Measurements from ENCODE around the gene NPBWR2. TPM values are rescaled to one million over a fixed set of nuclear protein-coding genes. Genes with fewer than 3 reads are reported as not detected.

The NPBWR2 gene
- total RNA-seq, 1 experiment from 2014 or later = not detected

GRCh38 chr20:64142590-64142989 lies 35.2 kb upstream of the NPBWR2 start:
- no peak for DNase-seq (ENCODE audit: unreplicated experiment)
- Mint-ChIP-seq H3K9me3 (ENCODE audit: unreplicated experiment) (peaks cover 12% of the 10 kb centered on the region), H3K4me1 (ENCODE audit: insufficient read depth, unreplicated experiment) (no peaks in the 10 kb centered on the region), H3K27ac (ENCODE audit: low read depth, unreplicated experiment) (no peak overlapping the region), H3K27me3 (ENCODE audit: insufficient read depth, unreplicated experiment) (peaks cover 45% of the 10 kb centered on the region), H3K4me3 (ENCODE audit: unreplicated experiment) (no peak overlapping the region), H3K36me3 (ENCODE audit: insufficient read depth, unreplicated experiment) (no peaks in the 10 kb centered on the region)
- intact Hi-C loops (cut with micrococcal nuclease) = no loop called here
- no peak for TF ChIP-seq CTCF (IDR thresholded peaks at IDR 0.05; ENCODE audit: unreplicated experiment)
- CTCF ChIA-PET = interaction anchor here (0.6 kb wide), 1 partner anchor 104 kb away, joined by 3 read pairs; no protein-coding TSS in a partner anchor
- BruUV-seq (replicated peaks) = no TSS peak
- POLR2A ChIA-PET = interaction anchor here (0.6 kb wide), 1 partner anchor 33 kb away, joined by 4 read pairs; no protein-coding TSS in a partner anchor

DNA sequence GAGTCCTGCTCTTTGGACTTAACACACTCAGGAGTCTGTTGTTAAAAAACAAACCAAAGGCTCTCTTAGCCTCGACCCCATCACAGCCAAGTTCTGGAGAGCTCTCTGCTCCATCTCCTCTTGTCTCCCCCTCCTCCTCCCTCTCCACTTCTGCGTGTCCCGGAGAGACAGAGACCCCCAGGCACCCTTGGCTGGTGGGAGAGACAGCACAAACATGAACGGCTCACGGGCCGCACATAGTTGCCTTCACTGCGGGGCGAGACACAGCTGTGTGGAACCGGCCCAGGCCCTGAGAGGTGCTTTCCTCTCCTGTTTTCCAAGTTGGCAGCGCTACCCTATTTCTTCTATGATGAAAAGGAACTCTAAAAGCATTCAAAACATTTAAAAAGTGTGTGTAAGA lies 33.6 kb upstream of the NPBWR2 start:
- TF ChIP-seq CTCF (IDR thresholded peaks at IDR 0.05; ENCODE audit: unreplicated experiment) = no peak
- Mint-ChIP-seq H3K36me3 (ENCODE audit: insufficient read depth, unreplicated experiment) (no peaks in the 10 kb centered on the region), H3K27ac (ENCODE audit: low read depth, unreplicated experiment) (no peak overlapping the region), H3K4me1 (ENCODE audit: insufficient read depth, unreplicated experiment) (no peaks in the 10 kb centered on the region), H3K9me3 (ENCODE audit: unreplicated experiment) (peaks cover 12% of the 10 kb centered on the region), H3K27me3 (ENCODE audit: insufficient read depth, unreplicated experiment) (peaks cover 44% of the 10 kb centered on the region), H3K4me3 (ENCODE audit: unreplicated experiment) (no peak overlapping the region)
- CTCF ChIA-PET = interaction anchor here (0.6 kb wide), 1 partner anchor 115 kb away, joined by 3 read pairs; no protein-coding TSS in a partner anchor
- DNase-seq (ENCODE audit: unreplicated experiment) = no peak
- POLR2A ChIA-PET = interaction anchor here (0.6 kb wide), 1 partner anchor 25 kb away, joined by 4 read pairs; no protein-coding TSS in a partner anchor
- intact Hi-C loops (cut with micrococcal nuclease) = no loop called here
- BruUV-seq (replicated peaks) = no TSS peak

DNA sequence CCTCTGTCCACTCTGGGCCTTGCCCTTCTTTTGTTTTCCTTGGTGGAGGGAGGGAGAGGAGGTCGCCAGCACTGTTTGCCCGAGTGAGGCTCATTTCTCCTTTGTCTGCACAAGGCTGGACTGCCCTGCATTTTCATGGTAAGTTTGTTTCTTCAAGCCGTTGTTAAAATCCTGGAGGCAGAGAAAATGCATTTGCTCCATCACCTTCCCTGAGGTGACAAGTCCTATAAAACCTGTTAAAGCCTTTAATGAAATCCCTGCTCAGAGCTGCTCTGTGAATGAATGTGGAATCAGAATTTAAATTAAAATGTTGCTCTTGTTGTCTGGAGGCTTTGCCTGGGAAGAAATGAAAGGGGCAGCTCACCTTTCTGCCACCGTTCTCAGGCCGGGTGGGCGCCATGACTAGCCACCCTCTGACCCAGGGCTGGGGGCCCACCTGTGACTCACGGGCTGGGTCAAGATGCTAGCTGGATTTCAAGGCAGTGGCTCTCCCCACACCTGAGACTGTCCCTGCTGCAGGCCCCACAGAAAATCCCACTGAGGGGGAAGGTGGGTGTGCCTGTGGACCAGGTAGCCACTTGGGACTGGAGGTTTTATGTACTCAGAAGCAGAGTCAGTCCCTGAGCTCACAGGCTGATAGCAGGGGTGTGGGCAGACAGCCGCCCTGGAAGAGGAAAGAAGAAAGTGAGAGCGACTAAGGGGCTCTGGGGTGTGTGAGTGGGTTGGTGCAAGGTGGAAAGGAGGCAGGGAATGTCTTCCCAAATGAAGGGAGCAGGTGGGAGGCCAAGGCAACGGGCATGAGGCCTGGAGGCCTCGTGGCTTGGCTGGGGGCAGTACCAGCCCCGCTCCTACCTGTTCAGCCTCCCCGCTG lies 32.9 kb upstream of the NPBWR2 start:
- Mint-ChIP-seq H3K27ac (ENCODE audit: low read depth, unreplicated experiment) (no peak overlapping the region), H3K36me3 (ENCODE audit: insufficient read depth, unreplicated experiment) (no peaks in the 10 kb centered on the region), H3K4me1 (ENCODE audit: insufficient read depth, unreplicated experiment) (no peaks in the 10 kb centered on the region), H3K27me3 (ENCODE audit: insufficient read depth, unreplicated experiment) (peaks cover 51% of the 10 kb centered on the region), H3K9me3 (ENCODE audit: unreplicated experiment) (peaks cover 12% of the 10 kb centered on the region), H3K4me3 (ENCODE audit: unreplicated experiment) (no peak overlapping the region)
- no TSS peak for BruUV-seq (replicated peaks)
- CTCF ChIA-PET = no interaction called here
- POLR2A ChIA-PET = no interaction called here
- intact Hi-C loops (cut with micrococcal nuclease) = no loop called here
- DNase-seq (ENCODE audit: unreplicated experiment) = no peak
- TF ChIP-seq CTCF (IDR thresholded peaks at IDR 0.05; ENCODE audit: unreplicated experiment) = no peak

DNA sequence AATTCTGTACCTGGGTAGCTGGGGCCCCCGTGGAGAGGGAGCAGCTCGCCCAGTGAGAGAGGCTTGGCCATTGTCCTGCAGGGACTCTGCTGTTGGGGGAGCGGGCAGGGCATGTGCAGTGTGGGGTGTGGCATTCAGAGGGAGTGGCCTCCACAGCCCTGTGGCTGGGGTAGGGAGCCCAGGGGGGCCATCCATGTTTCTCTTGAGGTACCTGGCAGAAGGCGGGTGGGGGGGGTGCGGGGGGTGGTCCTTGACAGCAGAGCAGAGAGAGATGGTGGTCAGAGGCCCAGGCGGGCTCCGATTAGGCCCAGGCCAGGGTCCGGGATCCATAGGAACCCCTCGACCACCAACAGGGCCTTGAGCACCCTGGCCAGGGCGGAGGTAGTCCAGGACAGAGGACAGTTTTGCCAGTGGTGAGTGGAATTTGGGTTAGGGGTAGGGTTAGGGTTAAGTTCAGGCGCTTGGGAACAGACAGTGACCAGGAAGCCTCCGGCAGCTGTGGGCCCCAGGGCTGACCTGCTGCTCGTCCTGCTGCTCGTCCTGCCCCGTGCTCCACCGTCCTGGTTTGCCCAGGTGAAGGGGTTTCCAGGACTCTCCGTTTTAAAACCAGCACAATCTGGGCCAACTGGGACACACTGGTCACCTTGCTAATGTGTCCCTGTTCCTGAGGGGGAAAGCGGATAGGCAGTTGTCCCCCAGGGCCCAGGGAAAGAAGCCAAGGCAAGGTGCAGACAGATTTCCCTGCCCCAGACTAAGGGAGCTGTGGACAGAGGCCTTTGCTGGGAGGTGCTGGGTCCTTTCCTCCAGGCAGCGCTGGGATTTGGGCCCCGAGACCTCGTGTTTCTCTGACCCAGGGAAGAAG lies 32.1 kb upstream of the NPBWR2 start:
- Mint-ChIP-seq H3K36me3 (ENCODE audit: insufficient read depth, unreplicated experiment) (no peaks in the 10 kb centered on the region), H3K4me1 (ENCODE audit: insufficient read depth, unreplicated experiment) (no peaks in the 10 kb centered on the region), H3K27me3 (ENCODE audit: insufficient read depth, unreplicated experiment) (peaks cover 57% of the 10 kb centered on the region), H3K9me3 (ENCODE audit: unreplicated experiment) (peaks cover 5% of the 10 kb centered on the region), H3K27ac (ENCODE audit: low read depth, unreplicated experiment) (no peak overlapping the region), H3K4me3 (ENCODE audit: unreplicated experiment) (no peak overlapping the region)
- no peak for DNase-seq (ENCODE audit: unreplicated experiment)
- BruUV-seq (replicated peaks) = no TSS peak
- ChIA-PET POLR2A (interaction anchor here (1.3 kb wide), 1 partner anchor 157 kb away, joined by 4 read pairs; no protein-coding TSS in a partner anchor), CTCF (interaction anchor here (0.6 to 1.5 kb wide), 4 partner anchors 19 to 350 kb away, joined by 3 to 7 read pairs (median 6); no protein-coding TSS in a partner anchor)
- intact Hi-C loops (cut with micrococcal nuclease) = no loop called here
- TF ChIP-seq CTCF (IDR thresholded peaks at IDR 0.05; ENCODE audit: unreplicated experiment) = no peak
